HG03066 (cell line): ENCODE results near the gene TMEM271.
"Not testable (repeated sequence)": the region's sequence is repeated elsewhere in the genome, so short reads cannot be mapped to it uniquely, and the experiment has no call there.

Experiments used
- ATAC-seq: cut with Tn5 transposase; IDR thresholded peaks from one replicate; pipeline ENCODE4 v1.9.1; 2021; ENCODE audit warnings: low read depth; ENCODE audit not compliant: unreplicated experiment

The TMEM271 gene

DNA sequence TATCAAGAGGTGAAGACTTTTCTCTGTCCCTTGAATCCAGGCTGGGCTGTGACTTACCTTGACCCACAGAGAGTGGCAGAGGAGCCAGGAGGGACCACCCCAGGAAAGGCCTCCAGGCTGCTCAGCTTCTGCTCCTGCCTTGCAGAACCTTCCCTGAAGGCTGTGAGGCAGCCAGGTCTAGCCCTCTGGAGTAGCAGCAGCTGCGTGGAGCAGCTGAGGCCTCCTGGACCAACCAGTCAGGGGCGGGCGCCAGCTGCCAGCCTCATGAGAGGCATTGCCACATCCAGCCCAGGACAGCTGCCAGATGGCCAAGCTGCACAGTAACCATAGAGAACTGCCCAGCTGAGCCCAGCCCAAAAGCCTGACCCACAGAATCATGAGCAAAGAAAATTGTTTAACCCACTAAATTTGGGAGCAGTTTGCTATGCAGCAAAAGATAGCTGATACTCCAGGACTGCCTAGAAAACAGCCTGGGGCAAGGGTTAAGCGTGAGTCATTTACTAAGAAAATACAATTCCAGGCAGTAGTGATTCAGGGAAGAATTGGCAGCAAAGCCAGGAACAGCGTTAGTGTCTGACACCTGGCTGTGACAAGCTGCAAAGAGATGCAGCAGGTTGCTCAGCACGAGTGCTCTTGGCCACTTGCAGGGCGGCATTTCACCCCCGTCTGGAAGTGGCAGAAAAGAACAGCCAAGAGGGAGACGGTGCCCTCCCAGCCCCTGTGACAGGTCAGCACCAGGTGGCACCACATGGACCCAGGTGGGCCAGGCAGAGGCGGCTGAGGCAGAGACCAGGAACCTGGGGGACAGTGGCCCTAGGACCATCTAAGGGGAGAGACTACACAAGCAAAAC lies 34.5 kb upstream of the TMEM271 start:
- no peak for ATAC-seq

DNA sequence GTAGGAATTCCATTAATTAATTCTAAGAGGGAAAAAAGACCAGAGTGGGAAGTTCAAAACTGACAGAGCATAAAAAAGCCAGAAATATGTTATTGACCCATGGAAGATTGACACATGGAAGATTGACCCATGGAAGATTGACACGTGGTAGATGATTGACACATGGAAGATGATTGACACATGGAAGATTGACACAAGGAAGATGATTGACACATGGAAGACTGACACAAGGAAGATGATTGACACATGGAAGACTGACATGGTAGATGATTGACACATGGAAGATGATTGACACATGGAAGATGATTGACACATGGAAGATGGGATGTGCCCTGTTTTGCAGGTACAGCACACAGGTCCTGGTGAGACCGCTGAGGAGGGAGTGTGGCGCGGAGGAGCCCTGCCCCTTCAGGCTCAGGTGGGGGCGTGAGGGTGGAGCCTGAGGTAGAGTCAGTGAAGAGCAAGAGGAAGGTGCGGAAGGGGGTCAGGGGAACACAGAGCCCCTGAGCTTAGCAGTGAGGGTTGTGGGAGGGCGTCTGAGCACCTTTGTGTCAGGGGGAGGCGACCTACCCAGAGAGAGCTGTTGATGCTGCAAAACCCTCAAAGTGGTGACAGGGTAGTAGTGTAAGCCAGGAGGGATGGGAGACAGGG lies 33.4 kb upstream of the TMEM271 start:
- no peak for ATAC-seq

DNA sequence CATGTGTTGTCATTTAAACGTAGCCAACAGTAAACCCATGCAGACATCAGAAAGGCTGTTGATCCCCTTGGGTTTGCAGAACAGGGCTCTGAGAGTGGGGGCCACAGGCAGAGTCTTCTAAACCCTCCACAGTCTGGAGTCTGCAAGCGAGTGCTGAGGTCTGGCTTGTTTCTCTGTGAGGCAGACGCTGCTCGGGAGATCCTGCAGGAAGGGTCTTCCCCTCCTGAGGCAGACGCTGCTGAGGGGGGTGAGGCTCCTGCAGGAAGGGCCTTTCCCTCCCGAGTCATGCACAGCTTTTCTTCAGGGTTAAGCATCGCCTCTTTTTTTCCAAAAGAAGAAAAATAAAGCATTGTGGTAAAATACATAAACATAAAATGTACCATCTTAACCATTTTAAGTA lies 32.1 kb upstream of the TMEM271 start:
- no peak for ATAC-seq

DNA sequence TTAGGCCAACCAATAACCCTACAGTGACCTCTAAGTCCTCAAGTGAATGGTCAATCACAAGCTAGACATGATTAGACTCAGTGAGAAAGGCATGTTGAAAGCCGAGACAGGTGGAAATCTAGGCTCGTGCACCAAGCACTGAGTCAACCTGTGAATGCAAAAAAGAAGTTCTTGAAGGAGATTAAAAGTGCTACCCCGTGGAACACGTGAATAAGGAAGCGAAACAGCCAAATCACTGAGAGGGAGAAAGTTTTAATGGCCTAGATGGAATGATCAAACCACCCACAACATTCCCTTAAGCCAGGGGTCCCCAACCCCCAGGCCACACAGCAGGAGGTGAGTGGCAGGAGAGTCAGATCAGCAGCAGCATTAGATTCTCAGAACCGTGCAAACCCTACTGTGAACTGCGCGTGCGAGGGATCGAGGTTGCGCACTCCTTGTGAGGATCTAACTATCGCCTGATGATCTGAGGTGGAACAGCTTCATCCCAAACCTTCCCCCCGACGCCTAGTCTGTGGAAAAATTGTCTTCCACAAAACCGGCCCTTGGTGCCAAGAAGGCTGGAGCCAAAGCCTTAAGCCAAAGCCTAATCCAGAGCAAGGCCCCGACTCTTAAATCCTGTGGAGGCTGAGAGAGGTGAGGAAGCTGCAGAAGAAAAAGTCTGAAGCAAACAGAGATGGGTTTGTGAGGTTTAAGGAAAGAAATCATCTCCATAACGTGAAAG lies 29.8 kb upstream of the TMEM271 start:
- no peak for ATAC-seq

DNA sequence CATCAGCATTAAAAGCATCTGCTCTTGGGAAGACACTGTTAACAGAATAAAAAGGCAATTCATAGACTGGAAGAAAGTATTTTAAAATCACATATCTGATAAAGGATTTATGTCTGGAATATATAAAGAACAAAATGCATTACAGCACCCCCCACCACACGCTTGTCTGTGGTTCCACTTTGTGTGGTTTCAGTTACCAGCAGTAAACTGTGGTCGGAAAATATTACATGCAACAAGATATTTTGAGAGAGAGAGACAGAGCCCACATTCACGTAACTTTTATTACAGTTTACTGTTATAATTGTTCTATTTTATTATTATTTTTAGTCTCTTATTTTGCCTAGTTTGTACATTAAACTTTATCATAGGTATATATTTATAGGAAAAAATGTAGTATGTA lies 28.0 kb upstream of the TMEM271 start:
- ATAC-seq, result no peak

DNA sequence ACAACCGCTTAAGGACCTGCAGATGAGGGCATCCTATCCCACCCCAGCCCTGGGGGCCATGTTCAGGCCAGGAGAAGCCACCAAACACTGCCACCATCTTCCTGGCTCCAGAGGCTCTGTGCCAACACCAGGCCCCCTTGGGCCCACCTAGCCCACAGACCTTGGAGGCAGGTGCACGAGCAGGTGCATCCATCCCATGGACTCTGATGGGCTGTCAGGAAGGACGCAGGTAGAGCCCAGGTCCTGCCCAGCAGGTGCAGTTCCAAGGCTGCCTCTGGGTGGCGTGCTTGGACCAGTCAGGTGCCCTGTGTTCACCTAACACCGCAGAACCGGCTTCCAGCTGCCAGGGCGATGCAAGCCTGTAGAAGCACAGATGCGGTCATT lies 26.5 kb upstream of the TMEM271 start:
- no peak for ATAC-seq

DNA sequence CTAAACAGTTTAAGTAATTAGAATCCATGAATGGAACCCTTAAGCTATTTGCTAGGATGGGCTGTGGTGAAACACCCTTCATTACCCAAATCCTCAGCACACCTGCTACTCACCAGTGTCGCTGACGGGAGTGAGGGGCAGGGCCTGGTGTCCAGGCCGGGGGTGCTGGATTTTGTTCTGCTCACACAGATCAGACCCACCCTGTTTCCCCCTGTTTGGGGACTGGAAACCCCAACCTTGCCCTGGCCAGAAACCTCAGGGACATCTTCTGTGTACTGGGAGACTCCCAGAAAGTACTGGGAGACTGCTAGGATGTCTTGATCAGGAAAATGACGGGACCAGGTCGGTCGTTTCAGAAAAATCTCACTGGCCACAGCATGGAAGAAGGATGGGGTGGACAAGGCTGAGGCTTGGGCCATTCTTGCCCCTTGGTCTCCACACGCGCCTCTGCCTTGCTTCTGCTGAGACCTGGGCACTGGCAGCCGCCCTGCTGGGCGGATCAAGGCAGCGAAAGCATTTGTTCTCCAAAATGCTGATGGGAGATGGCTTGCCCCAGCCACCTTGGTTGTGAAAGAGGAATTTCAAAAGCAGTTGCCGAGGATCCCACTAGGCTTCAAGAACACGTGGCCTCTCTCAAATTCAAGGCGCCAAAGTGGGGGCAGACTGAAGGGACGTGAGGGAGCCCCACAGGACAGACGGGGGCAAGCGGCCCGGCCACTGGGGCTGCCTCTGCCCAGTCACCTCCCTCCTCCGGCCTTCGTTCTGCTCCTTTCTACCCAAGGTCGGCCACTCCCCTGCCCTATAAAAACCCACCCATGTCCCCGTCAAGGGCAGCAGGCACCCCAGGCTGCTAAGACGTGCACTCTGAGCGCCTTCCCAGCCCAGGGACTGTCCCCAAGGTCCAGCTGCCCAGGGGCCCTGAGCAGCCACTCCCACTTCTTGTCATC lies 25.8 kb upstream of the TMEM271 start:
- no peak for ATAC-seq

DNA sequence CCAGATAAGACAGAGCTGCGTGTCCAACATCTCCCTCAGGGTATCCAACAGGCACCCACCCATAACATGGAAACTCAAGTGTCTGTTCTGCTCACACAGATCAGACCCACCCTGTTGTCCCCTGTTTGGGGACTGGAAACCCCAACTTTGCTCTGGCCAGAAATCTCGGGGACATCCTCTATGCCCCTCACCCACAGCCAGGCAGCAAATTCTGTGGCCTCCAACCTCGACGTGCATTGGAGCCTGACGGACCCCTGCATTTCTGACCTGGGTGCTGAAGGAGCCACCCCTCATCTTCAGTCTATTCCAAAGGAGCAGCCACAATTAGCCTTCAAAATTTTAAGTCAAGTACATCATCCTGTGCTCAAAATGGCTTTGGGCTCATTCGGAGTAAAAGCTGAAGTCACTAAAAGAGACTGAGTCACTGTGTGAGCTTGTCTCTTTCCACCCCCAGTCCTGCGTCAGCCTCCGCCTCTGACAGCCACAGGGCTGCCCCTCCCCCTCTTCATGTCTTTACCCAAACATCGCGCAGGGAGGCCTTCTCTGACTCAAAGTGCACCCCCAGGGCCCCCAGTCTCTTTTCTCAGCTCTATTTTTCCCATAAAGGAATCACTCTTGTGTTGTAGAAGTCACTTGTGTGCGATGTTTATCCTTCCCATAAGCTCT lies 24.9 kb upstream of the TMEM271 start:
- no peak for ATAC-seq

DNA sequence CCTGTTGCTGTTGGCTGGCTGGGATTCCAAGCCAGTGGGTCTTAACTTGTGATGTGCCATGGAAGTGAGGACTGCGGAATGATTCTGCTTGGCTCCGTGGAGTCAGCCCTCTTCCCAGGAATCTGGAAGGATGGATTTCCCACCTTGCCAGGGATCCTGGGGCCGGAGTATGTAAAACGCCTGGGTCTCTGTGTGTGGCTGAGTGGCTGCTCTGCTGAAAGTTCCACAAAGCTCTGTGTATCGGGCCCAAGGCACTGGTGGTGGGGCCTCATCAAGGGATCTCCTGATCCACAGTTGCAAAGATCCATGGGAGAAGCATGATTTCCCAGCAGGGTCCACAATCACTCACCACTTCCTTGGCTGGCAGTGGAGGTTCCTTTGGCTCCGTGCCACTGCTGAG lies 24.1 kb upstream of the TMEM271 start:
- no peak for ATAC-seq

DNA sequence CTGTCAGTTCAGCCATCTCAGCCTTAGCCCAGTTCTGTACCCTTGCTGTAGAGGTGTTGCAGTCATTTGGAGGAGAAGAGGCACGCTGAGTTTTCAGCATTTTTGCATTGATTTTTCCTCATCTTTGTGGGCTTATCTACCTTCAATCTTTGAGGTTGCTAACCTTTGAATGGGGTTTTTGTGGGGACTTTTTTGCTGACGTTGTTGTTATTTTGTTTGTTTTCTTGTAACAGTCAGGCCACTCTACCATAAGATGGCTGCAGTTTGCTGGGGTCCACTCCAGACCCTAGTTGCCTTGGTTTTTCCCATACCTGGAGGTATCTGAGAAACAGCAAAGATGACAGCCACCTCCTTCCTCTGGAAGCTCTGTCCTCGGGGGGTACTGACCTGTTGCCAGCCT lies 22.8 kb upstream of the TMEM271 start:
- ATAC-seq, result no peak

DNA sequence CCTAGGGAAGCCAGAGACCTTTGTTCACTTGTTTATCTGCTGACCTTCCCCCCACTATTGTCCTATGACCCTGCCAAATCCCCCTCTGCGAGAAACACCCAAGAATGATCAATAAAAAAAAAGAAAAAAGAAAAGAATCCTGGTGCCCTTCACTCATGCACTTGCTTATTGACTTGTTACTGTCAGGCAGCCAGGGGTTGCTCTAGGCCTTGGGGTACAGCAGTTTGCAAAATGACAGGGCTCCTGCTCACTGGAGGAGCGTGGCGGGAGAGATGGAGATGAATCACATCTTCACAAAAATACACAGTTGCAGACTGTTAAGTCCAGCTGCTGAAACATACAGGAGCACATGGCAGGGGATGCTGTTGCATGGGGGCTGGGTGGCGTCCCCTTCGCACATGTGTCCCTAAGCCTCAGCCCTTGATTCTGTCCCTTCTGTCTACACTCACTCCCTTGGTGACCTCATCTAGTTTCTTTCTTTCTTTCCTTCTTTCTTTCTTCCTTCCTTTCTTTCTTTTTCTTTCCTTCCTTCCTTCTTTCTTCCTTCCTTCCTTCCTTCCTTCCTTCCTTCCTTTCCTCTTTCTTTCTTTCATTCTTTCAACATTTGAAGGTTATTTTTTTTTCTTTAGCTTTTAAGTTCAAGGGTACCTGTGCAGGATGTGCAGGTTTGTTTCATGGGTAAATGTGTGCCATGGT lies 16.9 kb upstream of the TMEM271 start:
- ATAC-seq, result no peak

DNA sequence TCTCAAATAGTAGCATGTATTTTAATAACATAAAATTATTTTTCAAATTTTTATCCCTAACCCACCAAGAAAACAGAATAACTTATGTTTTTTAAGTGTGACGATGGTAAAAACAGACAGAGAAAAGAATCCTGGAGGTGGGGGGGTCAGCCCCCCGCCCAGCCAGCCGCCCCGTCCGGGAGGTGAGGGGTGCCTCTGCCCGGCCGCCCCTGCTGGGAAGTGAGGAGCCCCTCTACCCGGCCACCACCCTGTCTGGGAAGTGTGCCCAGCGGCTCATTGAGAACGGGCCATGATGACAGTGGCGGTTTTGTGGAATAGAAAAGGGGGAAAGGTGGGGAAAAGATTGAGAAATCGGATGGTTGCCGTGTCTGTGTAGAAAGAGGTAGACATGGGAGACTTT lies 16.1 kb upstream of the TMEM271 start:
- not testable (repeated sequence) for ATAC-seq

DNA sequence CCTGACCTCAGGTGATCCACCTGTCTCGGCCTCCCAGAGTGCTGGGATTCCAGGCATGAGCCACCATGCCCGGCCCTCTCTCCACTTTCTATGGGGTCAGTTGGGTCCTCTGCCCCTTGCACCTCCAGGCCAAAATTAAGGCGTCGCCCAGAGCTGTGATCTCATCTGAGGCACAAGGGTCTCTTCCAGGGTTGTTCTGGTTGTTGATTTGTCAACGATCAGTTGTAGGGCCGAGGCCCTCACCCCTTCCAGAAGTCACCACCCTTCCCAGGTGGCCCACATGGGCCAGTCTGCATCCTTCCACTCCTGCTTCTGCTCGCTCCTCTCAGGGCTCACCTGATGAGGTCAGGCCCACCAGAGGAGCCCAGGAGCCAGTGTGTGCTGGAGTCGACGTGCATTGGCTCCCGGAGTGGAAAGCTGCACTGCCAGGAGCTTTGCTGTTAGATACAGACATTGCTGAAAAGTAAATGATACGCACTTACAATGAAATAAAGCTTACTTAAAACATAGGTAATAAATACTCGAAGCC lies 14.3 kb upstream of the TMEM271 start:
- no peak for ATAC-seq

DNA sequence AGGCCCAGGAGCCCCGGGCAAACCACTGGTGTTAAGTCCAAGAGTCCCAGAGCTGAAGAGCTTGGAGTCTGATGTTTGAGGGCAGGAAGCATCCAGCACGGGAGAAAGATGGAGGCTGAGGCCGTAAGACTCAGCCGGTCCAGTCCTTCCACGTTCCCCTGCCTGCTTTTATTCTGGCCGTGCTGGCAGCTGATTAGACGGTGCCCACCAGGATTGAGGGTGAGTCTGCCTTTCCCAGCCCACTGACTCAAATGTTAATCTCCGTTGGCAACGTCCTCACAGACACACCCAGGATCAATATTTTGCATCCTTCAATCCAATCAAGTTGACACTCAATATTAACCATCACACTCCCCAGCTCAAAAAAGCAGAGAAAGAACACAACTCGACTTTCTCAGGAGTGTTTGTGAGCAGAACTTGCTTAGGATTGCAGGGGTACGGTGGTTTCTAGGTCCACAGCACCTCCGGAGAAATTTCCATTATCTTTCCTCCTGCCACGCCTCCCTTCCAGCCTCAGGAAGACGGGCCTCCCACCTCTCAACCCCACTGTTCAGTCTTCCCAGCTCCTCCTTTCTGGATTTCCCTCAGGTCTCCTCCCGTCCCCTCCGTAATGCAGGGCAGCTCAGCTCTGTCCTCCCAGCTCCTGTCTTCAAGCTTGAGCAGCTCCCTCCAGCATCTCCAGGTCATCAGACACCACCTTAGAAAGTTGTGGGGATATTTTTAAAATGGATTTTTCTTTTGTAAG lies 13.3 kb upstream of the TMEM271 start:
- ATAC-seq, result no peak

DNA sequence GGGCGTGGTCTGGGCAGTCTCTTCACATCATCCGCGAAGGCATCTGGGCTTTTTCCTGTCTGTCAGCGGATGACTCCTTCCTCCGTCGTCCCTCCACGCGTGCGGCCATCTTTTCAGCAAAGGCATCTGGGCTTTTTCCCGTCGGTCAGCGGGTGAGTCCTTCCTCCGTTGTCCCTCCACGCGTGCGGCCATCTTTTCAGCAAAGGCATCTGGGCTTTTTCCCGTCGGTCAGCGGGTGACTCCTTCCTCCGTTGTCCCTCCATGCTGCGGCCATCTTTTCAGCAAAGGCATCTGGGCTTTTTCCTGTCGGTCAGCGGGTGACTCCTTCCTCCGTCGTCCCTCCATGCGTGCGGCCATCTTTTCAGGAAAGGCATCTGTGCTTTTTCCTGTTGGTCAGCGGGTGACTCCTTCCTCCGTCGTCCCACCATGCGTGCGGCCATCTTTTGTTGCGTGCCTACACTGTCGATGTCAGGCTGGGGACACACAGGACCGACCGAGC lies 12.3 kb upstream of the TMEM271 start:
- no peak for ATAC-seq

DNA sequence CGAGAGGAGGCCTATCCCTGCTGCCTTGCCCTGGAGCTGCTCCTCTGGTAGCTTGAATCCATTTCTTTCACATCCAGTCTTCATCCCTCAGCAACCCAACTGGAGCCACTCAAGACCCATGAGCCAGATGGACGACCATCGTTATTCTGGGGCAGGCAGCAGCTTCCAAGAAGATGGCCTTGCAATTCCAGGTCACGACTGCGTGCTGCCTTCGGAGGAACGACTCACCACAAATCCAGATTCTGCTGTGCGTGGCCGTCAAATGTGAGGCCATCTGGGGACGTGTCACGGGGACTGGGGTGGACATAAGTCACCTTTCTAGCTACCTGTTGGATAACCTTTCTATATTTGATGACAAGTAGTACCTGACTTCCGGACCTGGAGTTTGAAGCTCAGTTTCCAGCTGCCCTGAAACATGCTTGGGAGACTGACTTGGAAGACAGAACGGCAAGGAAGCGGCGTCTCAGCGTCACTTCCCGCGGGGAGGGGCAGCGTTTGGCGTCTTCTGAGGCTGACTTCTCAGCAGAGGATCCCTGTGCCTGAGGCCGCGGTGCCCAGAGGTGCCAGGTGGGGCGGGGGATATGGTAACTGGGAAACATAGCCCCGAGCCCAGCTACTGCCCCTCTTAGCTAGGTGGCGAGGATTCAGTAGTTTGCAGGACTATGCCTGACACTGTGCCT lies 11.7 kb upstream of the TMEM271 start:
- no peak for ATAC-seq

DNA sequence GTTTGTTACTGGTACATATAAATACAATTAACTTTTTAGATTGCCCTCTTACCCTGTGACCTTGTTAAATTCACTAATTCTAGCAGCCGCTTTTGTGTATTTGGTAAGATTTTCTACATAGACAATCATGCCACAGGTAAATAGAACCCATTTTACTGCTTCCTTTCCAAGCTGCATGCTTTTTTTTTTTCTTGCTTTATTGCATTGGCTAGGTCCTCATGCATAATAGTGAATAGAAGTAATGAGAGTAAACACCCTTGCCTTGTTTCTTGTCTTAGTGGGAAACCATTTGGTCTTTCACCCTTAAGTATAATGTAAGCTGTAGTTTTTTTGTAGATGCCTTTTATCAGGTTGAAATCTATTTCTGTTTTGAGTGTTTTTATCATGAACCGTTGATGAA lies 7.7 kb upstream of the TMEM271 start:
- ATAC-seq, result no peak
